ENCODE data around the gene RAB3GAP2. TPM values are rescaled to one million over a fixed set of nuclear protein-coding genes. Genes with fewer than 3 reads are reported as not detected.

RAB3GAP2 gene
- total and polyA plus RNA-seq, 2 donors (not counting 1 experiment from before 2014, with no cell fraction given) = 16.9 to 70.5 TPM

DNA sequence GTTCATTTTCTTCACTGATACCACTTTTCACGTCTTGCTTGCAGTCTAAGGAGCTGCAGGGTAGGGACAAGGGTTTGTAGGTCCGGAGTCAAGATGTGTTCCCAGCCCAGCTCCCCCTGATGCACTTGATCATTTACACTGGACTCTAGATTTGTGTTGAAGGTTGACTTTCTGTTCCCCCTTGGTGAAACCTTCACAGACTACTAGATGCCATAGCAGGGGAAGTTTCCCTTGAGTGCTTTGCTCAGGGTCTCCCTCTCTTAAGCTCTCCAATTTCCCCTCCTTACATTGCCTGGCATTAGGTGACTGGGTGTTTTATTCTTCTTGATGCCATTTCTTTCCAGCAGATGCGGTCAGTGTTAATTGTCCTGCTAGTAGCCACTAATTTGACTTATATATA lies 8.0 kb upstream of the RAB3GAP2 start:
- Mint-ChIP-seq H3K9me3 (ENCODE audit: insufficient read depth) (no peaks in the 10 kb centered on the region), H3K27me3 (peaks cover 6% of the 10 kb centered on the region), H3K27ac (no peak overlapping the region), H3K4me1 (no peaks in the 10 kb centered on the region), H3K4me3 (no peak overlapping the region)
- Histone ChIP-seq H2AFZ (ENCODE audit: insufficient read depth, low read depth, low read length, poor library complexity, severe bottlenecking) (no peak overlapping the region), H3K36me3 (replicated peaks in 1 of 2; ENCODE audit: control extremely low read depth in 1 of 2, control insufficient read depth in 1 of 2, extremely low read depth in 1 of 2, insufficient read depth in 2 of 2, low read length in 1 of 2) (no peaks in the 10 kb centered on the region), H3K9me3 (ENCODE audit: control extremely low read depth in 1 of 3, control insufficient read depth in 2 of 3, insufficient read depth in 1 of 3, low read length in 2 of 3) (no peaks in the 10 kb centered on the region), H3K4me3 (ENCODE audit: control extremely low read depth in 1 of 5, extremely low read depth in 1 of 5, insufficient read depth in 1 of 5, low read depth in 2 of 5, low read length in 4 of 5) (no peak overlapping the region), H3K79me2 (ENCODE audit: control insufficient read depth, insufficient read depth, low read length) (no peaks in the 10 kb centered on the region), H3K27me3 (replicated peaks in 1 of 4; ENCODE audit: control extremely low read depth in 1 of 4, control insufficient read depth in 3 of 4, insufficient read depth in 4 of 4, low read length in 3 of 4) (peaks cover 0 to 2% (median 0%) of the 10 kb centered on the region in 4 experiments), H3K9ac (ENCODE audit: low read length) (no peak overlapping the region), H3K27ac (ENCODE audit: low read length in 2 of 2) (no peak overlapping the region), H4K20me1 (ENCODE audit: control insufficient read depth, insufficient read depth, low read length, poor library complexity, severe bottlenecking) (no peaks in the 10 kb centered on the region), H3K4me2 (replicated peaks; ENCODE audit: low read depth, low read length, poor library complexity, severe bottlenecking) (no peak overlapping the region), H3K4me1 (ENCODE audit: control insufficient read depth in 2 of 2, insufficient read depth in 2 of 2, low read length in 2 of 2) (no peaks in the 10 kb centered on the region)
- TF ChIP-seq, protein P1, sequence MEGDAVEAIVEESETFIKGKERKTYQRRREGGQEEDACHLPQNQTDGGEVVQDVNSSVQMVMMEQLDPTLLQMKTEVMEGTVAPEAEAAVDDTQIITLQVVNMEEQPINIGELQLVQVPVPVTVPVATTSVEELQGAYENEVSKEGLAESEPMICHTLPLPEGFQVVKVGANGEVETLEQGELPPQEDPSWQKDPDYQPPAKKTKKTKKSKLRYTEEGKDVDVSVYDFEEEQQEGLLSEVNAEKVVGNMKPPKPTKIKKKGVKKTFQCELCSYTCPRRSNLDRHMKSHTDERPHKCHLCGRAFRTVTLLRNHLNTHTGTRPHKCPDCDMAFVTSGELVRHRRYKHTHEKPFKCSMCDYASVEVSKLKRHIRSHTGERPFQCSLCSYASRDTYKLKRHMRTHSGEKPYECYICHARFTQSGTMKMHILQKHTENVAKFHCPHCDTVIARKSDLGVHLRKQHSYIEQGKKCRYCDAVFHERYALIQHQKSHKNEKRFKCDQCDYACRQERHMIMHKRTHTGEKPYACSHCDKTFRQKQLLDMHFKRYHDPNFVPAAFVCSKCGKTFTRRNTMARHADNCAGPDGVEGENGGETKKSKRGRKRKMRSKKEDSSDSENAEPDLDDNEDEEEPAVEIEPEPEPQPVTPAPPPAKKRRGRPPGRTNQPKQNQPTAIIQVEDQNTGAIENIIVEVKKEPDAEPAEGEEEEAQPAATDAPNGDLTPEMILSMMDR (IDR thresholded peaks at IDR 0.05) = no peak
- ChIA-PET CTCF (interaction anchor here (0.9 to 1.2 kb wide), 5 partner anchors 10 to 62 kb away, joined by 3 to 6 read pairs (median 4); no protein-coding TSS in a partner anchor), POLR2A (no interaction called here)
- ATAC-seq (ENCODE audit: low read depth) (no peak), DNase-seq (no peak)
- intact Hi-C loops (cut with micrococcal nuclease) = no loop called here
- WGBS (ENCODE audit: insufficient coverage) = 100% methylated on average over 1 of the region's 3 CpGs

DNA sequence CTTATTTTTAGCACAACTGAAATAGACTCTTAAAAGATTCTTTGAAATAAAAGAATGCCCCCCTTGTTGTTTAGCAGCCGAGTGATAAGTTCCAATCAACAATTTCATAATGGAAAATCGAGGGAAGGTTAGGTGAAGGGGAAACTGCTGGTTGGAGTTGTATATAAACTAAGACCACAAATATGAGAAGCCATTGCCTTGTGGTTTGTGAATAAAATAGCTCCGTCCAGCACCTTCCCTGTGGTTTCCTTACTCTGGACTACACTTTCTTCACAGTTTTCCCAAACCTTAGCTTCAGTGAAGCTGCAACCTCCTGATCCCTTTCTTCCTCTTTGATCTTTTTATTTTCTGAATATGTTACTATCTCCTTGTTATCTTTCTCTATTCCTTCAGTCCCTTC lies 6.7 kb upstream of the RAB3GAP2 start:
- WGBS (ENCODE audit: insufficient coverage) = no CpG with 5 or more reads among the region's 3 CpGs
- ChIA-PET CTCF (interaction anchor here (1.1 kb wide), 1 partner anchor 17 kb away, joined by 3 read pairs; no protein-coding TSS in a partner anchor), POLR2A (no interaction called here)
- Histone ChIP-seq H3K36me3 (replicated peaks in 1 of 2; ENCODE audit: control extremely low read depth in 1 of 2, control insufficient read depth in 1 of 2, extremely low read depth in 1 of 2, insufficient read depth in 2 of 2, low read length in 1 of 2) (no peaks in the 10 kb centered on the region), H2AFZ (ENCODE audit: insufficient read depth, low read depth, low read length, poor library complexity, severe bottlenecking) (no peak overlapping the region), H3K27ac (ENCODE audit: low read length in 2 of 2) (no peak overlapping the region), H3K9ac (ENCODE audit: low read length) (no peak overlapping the region), H4K20me1 (ENCODE audit: control insufficient read depth, insufficient read depth, low read length, poor library complexity, severe bottlenecking) (no peaks in the 10 kb centered on the region), H3K79me2 (ENCODE audit: control insufficient read depth, insufficient read depth, low read length) (no peaks in the 10 kb centered on the region), H3K4me1 (ENCODE audit: control insufficient read depth in 2 of 2, insufficient read depth in 2 of 2, low read length in 2 of 2) (no peaks in the 10 kb centered on the region), H3K9me3 (ENCODE audit: control extremely low read depth in 1 of 3, control insufficient read depth in 2 of 3, insufficient read depth in 1 of 3, low read length in 2 of 3) (no peaks in the 10 kb centered on the region), H3K27me3 (replicated peaks in 1 of 4; ENCODE audit: control extremely low read depth in 1 of 4, control insufficient read depth in 3 of 4, insufficient read depth in 4 of 4, low read length in 3 of 4) (peaks cover 0 to 2% (median 0%) of the 10 kb centered on the region in 4 experiments), H3K4me2 (replicated peaks; ENCODE audit: low read depth, low read length, poor library complexity, severe bottlenecking) (no peak overlapping the region), H3K4me3 (ENCODE audit: control extremely low read depth in 1 of 5, extremely low read depth in 1 of 5, insufficient read depth in 1 of 5, low read depth in 2 of 5, low read length in 4 of 5) (no peak overlapping the region)
- H3K9me3 Mint-ChIP-seq (ENCODE audit: insufficient read depth) = no peaks in the 10 kb centered on the region
- TF ChIP-seq, protein P1 (IDR thresholded peaks at IDR 0.05) = no peak
- TF ChIP-seq EZH2 (IDR thresholded peaks at IDR 0.05; ENCODE audit: borderline replicate concordance, insufficient read depth, low read depth, low read length, poor library complexity, severe bottlenecking) = no peak
- H3K4me3 Mint-ChIP-seq = no peak overlapping the region
- H3K27me3 Mint-ChIP-seq = peaks cover 6% of the 10 kb centered on the region
- no peaks in the 10 kb centered on the region for H3K4me1 Mint-ChIP-seq
- DNase-seq (no peak), ATAC-seq (ENCODE audit: low read depth) (no peak)
- H3K27ac Mint-ChIP-seq = no peak overlapping the region
- intact Hi-C loops (cut with micrococcal nuclease) = loop anchor here (10.0 kb wide), 1 partner anchor 1104 kb away; the partner anchor contains the start of gene LYPLAL1

Data from B cell (primary cell).